Upper lobe of left lung (tissue), 4 donors: ENCODE data around the gene TMEM203.

ENCODE experiments used
- EP300 ChIP-seq, 4 donors: sonication (generic); formaldehyde crosslinking; IDR thresholded peaks; one replicate each; pipeline ENCODE4 v1.5.1; 2017; ENCODE audit warnings: antibody characterized with exemption in 4 of 4, control low read depth in 2 of 4
- POLR2A ChIP-seq, 4 donors: fragments of 450-650 bp; IDR thresholded peaks; one replicate each; pipeline ENCODE4 v1.5.1; 2016 to 2017; ENCODE audit warnings: antibody characterized with exemption in 4 of 4, mild to moderate bottlenecking in 2 of 4
- TF ChIP-seq, protein P1 (sequence below), 6 experiments: fragments of 450-650 bp in 4 of 6; fragments of 200-600 bp in 2 of 6; sonication (generic) in 2 of 6; IDR thresholded peaks; one replicate each; pipeline ENCODE4 v1.5.1; 2016 to 2019; ENCODE audit warnings: antibody characterized with exemption in 6 of 6

DNA sequence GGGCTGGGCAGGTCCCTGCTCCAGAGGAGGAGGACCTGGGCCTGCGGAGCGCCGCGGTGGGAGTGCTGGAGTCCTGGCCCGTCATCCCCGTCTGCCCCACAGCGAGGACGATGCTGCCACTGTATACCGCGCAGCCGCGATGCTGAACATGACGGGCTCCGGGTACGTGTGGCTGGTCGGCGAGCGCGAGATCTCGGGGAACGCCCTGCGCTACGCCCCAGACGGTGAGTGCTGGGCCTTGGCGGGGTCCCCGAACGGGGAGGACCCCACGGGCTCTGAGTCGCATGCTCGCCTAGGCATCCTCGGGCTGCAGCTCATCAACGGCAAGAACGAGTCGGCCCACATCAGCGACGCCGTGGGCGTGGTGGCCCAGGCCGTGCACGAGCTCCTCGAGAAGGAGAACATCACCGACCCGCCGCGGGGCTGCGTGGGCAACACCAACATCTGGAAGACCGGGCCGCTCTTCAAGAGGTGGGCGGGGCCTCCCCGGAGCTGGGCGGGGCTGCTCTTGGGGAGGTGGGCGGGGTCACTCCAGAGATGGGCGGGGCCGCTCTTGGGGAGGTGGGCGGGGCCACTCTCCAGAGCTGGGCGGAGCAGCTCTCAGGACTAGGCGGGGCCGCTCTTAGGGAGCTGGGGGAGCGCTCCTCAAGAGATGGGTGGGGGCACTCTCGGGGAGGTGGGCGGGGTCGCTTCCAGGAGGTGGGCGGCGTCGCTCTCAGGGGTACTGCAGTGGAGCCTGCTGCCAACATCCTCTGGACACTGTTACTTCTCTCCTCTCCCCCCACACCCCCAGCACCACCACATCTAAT is 48.7 kb downstream of the TMEM203 start:
- no peak for TF ChIP-seq EP300 (IDR thresholded peaks at IDR 0.05)
- TF ChIP-seq POLR2A (IDR thresholded peaks at IDR 0.05) = no peak
- TF ChIP-seq, protein P1, sequence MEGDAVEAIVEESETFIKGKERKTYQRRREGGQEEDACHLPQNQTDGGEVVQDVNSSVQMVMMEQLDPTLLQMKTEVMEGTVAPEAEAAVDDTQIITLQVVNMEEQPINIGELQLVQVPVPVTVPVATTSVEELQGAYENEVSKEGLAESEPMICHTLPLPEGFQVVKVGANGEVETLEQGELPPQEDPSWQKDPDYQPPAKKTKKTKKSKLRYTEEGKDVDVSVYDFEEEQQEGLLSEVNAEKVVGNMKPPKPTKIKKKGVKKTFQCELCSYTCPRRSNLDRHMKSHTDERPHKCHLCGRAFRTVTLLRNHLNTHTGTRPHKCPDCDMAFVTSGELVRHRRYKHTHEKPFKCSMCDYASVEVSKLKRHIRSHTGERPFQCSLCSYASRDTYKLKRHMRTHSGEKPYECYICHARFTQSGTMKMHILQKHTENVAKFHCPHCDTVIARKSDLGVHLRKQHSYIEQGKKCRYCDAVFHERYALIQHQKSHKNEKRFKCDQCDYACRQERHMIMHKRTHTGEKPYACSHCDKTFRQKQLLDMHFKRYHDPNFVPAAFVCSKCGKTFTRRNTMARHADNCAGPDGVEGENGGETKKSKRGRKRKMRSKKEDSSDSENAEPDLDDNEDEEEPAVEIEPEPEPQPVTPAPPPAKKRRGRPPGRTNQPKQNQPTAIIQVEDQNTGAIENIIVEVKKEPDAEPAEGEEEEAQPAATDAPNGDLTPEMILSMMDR (IDR thresholded peaks at IDR 0.05) = no peak
